BE2C (cell line): ENCODE measurements around the gene JCHAIN.
"Not testable (repeated sequence)": the region's sequence is repeated elsewhere in the genome, so short reads cannot be mapped to it uniquely, and the experiment has no call there.

Source experiments
- DNase-seq: peaks from one replicate; pipeline ENCODE4 v3.0.0-alpha.2; 2020
- H3K27me3 ChIP-seq: fragments of 250-450 bp; sonication (Bioruptor Pico); 2 replicates; pipeline ENCODE4 v1.5.1; 2020; ENCODE audit warnings: mild to moderate bottlenecking
- H3K36me3 ChIP-seq: fragments of 250-450 bp; sonication (Bioruptor Pico); 2 replicates; pipeline ENCODE4 v1.5.1; 2020; ENCODE audit warnings: mild to moderate bottlenecking
- H3K4me1 ChIP-seq: fragments of 250-450 bp; sonication (Bioruptor Pico); 2 replicates; pipeline ENCODE4 v1.5.1; 2020
- H3K4me3 ChIP-seq: 2 replicates; pipeline ENCODE4 v1.5.1; 2011; ENCODE audit warnings: low read depth, low read length
- H3K9me3 ChIP-seq: fragments of 250-450 bp; sonication (Bioruptor Pico); 2 replicates; pipeline ENCODE4 v1.5.1; 2020
- CTCF ChIP-seq: IDR thresholded peaks from 2 replicates; pipeline ENCODE4 v1.5.1; 2012; ENCODE audit warnings: mild to moderate bottlenecking, low read depth, low read length

JCHAIN gene

GRCh38 chr4:70691661-70692060 lies 25.4 kb upstream of the JCHAIN start:
- H3K36me3 ChIP-seq: peaks cover 12% of the 10 kb centered on the region
- no peaks in the 10 kb centered on the region for H3K27me3 ChIP-seq
- DNase-seq: no peak
- no peaks in the 10 kb centered on the region for H3K9me3 ChIP-seq
- H3K4me1 ChIP-seq: no peaks in the 10 kb centered on the region
- no peak overlapping the region for H3K4me3 ChIP-seq
- no peak for TF ChIP-seq CTCF

- peaks cover 12% of the 10 kb centered on the region for H3K36me3 ChIP-seq
- no peak for DNase-seq
- H3K4me3 ChIP-seq: peak overlapping the region; percentile 100
- H3K4me1 ChIP-seq: no peaks in the 10 kb centered on the region
- TF ChIP-seq CTCF: no peak
- no peaks in the 10 kb centered on the region for H3K9me3 ChIP-seq
- H3K27me3 ChIP-seq: no peaks in the 10 kb centered on the region
Observed at GRCh38 chr4:70688795-70689231, 22.5 kb upstream of the JCHAIN start.

- DNase-seq: peak; percentile 96
- TF ChIP-seq CTCF: peak; percentile 96
- Histone ChIP-seq H3K36me3 (peaks cover 12% of the 10 kb centered on the region), H3K4me3 (peak within 1 kb of the TSS; percentile 100), H3K4me1 (no peaks in the 10 kb centered on the region), H3K27me3 (no peaks in the 10 kb centered on the region), H3K9me3 (no peaks in the 10 kb centered on the region)
Observed at GRCh38 chr4:70687821-70688794, 21.8 kb upstream of the JCHAIN start, which contains the start of gene UTP3. UTP3 (plus strand) TSS chr4:70688532; CDS start chr4:70688678, 146 bp downstream.

- no peak for TF ChIP-seq CTCF
- DNase-seq: no peak
- no peaks in the 10 kb centered on the region for H3K4me1 ChIP-seq
- H3K36me3 ChIP-seq: peaks cover 12% of the 10 kb centered on the region
- H3K4me3 ChIP-seq: peak overlapping the region; percentile 100
- H3K9me3 ChIP-seq: no peaks in the 10 kb centered on the region
- no peaks in the 10 kb centered on the region for H3K27me3 ChIP-seq
Observed at GRCh38 chr4:70687392-70687791, 21.1 kb upstream of the JCHAIN start.

GRCh38 chr4:70682142-70682541 lies 15.8 kb upstream of the JCHAIN start:
- H3K4me3 ChIP-seq, H3K36me3 ChIP-seq, H3K9me3 ChIP-seq, H3K4me1 ChIP-seq, H3K27me3 ChIP-seq, DNase-seq: not testable (repeated sequence)

- no peak overlapping the region for H3K4me3 ChIP-seq
- no peak for TF ChIP-seq CTCF
- H3K27me3 ChIP-seq: no peaks in the 10 kb centered on the region
- no peaks in the 10 kb centered on the region for H3K36me3 ChIP-seq
- H3K4me1 ChIP-seq: no peaks in the 10 kb centered on the region
- no peaks in the 10 kb centered on the region for H3K9me3 ChIP-seq
- no peak for DNase-seq
Observed at GRCh38 chr4:70681704-70682103, 15.4 kb upstream of the JCHAIN start.
